ENCODE data around the gene NKAIN2. TPM values are rescaled to one million over a fixed set of nuclear protein-coding genes. Genes with fewer than 3 reads are reported as not detected.
"Not testable (repeated sequence)": the region's sequence is repeated elsewhere in the genome, so short reads cannot be mapped to it uniquely, and the experiment has no call there.

The NKAIN2 gene
- total and polyA plus RNA-seq, 12 donors = 0.07 to 3.0 (median 0.28) TPM; not detected in 1

DNA sequence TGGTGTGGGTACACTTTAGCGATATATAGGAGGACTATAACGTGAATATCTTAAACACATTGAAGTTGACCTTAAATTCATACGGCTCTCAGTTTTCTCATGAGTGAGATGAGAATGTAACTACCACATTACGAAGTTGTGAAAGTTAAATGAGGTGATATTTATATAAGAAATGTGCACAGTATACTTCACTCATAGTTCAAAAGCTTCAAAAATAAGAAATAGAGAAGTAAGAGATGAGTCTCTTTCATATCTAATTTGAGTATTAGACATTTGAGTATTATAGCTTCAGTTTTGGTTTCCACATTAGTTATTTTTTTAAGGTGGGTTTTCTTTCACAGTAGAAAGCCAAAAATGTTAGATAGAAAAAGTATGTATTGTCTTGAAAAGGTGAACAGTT is 183.3 kb downstream of the NKAIN2 start:
- no peak overlapping the region for H3K4me3 ChIP-seq
- H3K36me3 ChIP-seq = no peaks in the 10 kb centered on the region
- ATAC-seq (no peak), DNase-seq (no peak)
- no peaks in the 10 kb centered on the region for H3K4me1 ChIP-seq
- H3K9me3 ChIP-seq = no peaks in the 10 kb centered on the region
- H3K27me3 ChIP-seq = no peaks in the 10 kb centered on the region
- intact Hi-C loops (cut with DNase I) = no loop called here
- TF ChIP-seq, protein P1, sequence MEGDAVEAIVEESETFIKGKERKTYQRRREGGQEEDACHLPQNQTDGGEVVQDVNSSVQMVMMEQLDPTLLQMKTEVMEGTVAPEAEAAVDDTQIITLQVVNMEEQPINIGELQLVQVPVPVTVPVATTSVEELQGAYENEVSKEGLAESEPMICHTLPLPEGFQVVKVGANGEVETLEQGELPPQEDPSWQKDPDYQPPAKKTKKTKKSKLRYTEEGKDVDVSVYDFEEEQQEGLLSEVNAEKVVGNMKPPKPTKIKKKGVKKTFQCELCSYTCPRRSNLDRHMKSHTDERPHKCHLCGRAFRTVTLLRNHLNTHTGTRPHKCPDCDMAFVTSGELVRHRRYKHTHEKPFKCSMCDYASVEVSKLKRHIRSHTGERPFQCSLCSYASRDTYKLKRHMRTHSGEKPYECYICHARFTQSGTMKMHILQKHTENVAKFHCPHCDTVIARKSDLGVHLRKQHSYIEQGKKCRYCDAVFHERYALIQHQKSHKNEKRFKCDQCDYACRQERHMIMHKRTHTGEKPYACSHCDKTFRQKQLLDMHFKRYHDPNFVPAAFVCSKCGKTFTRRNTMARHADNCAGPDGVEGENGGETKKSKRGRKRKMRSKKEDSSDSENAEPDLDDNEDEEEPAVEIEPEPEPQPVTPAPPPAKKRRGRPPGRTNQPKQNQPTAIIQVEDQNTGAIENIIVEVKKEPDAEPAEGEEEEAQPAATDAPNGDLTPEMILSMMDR (IDR thresholded peaks at IDR 0.05) = no peak
- H3K27ac ChIP-seq = no peak overlapping the region
- 92% methylated on average over 4 of the region's 4 CpGs for WGBS, 2 donors

DNA sequence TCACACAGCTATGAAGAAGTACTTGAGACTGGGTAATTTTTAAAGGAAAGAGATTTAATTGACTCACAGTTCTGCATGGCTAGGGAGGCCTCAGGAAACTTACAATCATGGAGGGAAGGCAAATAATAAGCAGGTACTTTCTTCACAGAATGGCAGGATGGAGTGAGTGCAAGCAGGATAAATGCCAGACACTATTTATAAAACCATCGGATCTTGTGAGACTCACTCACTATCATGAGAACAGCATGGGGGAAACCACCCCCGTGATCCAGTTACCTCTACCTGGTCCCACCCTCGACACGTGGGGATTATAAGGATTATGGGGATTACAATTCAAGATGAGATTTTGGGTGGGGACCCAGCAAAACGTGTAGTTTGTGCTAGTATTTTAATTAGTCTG is 186.3 kb downstream of the NKAIN2 start:
- H3K4me3 ChIP-seq; H3K27me3 ChIP-seq; DNase-seq; ATAC-seq; H3K4me1 ChIP-seq; intact Hi-C loops (cut with DNase I); H3K9me3 ChIP-seq; H3K36me3 ChIP-seq; H3K27ac ChIP-seq: not testable (repeated sequence)
- whole genome bisulfite sequencing, 2 donors = 33% methylated on average over 5 of the region's 5 CpGs

DNA sequence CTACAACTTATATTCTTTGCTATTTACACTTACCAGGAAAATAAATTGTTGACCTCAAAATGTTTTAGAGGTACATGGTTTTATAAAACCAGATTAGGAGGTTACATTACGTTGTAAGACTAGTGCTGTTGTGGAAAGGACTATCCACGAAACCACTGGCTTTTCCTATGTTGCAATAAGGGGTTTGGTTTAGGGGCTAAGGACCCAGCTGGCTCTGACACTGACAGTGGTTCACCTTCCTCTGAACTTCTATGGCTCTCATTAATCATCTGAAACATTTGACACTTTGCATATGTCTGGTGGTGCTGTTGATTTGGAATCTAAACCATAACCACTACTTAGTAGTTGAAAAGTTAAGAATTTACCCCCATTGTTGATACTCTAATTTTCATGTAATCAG is 186.7 kb downstream of the NKAIN2 start:
- TF ChIP-seq, protein P1 (IDR thresholded peaks at IDR 0.05) = no peak
- Histone ChIP-seq H3K4me1 (no peaks in the 10 kb centered on the region), H3K36me3 (no peaks in the 10 kb centered on the region), H3K9me3 (no peaks in the 10 kb centered on the region), H3K27ac (no peak overlapping the region), H3K4me3 (no peak overlapping the region), H3K27me3 (no peaks in the 10 kb centered on the region)
- 67 to 77% methylated on average over 2 of the region's 2 CpGs for WGBS, 2 donors
- intact Hi-C loops (cut with DNase I) = no loop called here
- DNase-seq (no peak), ATAC-seq (no peak)

DNA sequence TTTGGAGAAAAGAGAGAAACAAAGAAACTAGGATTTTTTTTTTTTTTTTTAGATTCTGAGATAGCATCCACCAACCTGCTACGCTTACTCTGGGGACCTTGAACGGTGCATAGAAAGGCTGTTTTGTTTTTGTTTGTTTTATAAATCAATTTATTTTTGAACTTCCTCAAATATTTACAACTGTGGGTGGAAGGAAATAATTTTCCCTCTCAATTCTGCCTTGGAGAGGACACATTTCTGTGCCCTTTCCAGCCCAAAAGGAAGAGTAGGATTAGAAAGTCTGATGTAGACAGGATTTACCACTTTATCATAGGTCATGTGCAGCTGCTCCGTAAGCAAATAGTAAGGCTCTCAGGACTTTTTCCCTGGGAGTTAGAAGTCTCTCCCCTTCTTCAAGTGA is 190.5 kb downstream of the NKAIN2 start:
- H3K27ac ChIP-seq = no peak overlapping the region
- no peak overlapping the region for H3K4me3 ChIP-seq
- DNase-seq (no peak), ATAC-seq (no peak)
- H3K27me3 ChIP-seq = no peaks in the 10 kb centered on the region
- TF ChIP-seq, protein P1 (IDR thresholded peaks at IDR 0.05) = no peak
- intact Hi-C loops (cut with DNase I) = no loop called here
- WGBS, 2 donors = 61 to 82% methylated on average over 3 of the region's 3 CpGs
- H3K36me3 ChIP-seq = no peaks in the 10 kb centered on the region
- no peaks in the 10 kb centered on the region for H3K4me1 ChIP-seq
- no peaks in the 10 kb centered on the region for H3K9me3 ChIP-seq

DNA sequence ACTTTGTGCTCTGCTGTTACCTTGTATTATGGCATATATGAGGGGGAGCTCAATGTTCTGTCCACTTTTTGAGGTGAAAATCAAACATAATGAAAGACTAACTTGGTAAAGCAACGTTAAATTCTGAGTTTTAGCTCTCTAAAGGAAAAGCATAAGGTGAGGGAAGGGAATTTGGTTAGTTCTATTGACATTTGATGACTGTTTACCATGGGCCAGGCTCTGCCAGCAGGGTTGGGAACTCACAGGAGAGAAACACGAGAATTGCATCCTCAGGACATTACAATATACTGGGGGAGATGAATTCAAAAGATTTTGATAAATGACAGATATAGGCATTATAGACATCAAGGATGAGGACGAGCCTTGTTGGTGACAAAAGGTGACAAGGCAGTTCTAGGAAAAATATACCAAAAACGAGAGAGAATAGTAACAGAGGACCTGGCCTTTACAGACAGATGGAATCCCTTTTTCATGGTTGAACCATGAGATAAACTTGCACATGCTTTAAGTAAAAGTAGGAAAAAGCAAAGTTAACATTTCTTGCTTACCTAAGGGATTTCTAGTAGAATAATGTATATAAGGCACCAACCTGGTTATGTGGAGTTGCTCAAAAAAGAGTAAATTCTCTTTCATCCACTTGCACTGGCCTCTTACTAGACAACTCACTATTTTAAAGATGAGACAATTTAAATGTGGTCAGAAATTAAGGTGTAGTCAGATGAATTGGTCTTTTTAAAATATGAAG is 191.4 kb downstream of the NKAIN2 start:
- WGBS, 2 donors = 66 to 78% methylated on average over 4 of the region's 4 CpGs
- TF ChIP-seq, protein P1 (IDR thresholded peaks at IDR 0.05) = no peak
- Histone ChIP-seq H3K9me3 (no peaks in the 10 kb centered on the region), H3K27ac (no peak overlapping the region), H3K4me1 (no peaks in the 10 kb centered on the region), H3K36me3 (no peaks in the 10 kb centered on the region), H3K27me3 (no peaks in the 10 kb centered on the region), H3K4me3 (no peak overlapping the region)
- DNase-seq (no peak), ATAC-seq (no peak)
- intact Hi-C loops (cut with DNase I) = no loop called here

All from heart right ventricle (tissue), 16 donors.